ENCODE results near the gene ITGB4.

GRCh38 chr17:75791254-75791653 is 70.0 kb downstream of the ITGB4 start:
- no peak for TF ChIP-seq CTCF (IDR thresholded peaks at IDR 0.05)
- TF ChIP-seq POLR2A (IDR thresholded peaks at IDR 0.05): no peak
- no peak for TF ChIP-seq POLR2AphosphoS5 (IDR thresholded peaks at IDR 0.05)
- no peak for TF ChIP-seq EP300 (IDR thresholded peaks at IDR 0.05; ENCODE audit: low read depth)

All from transverse colon (tissue), 4 donors.